Liver (tissue), 3 donors: ENCODE data around the gene PATL1.

Experiments
- CTCF ChIP-seq: fragments of 150-350 bp; IDR thresholded peaks from 2 replicates; pipeline ENCODE4 v1.5.1; 2017; ENCODE audit warnings: improper control_type of control experiment, low read depth, low read length; ENCODE audit not compliant: missing input control
- EGR1 ChIP-seq, 2 donors: IDR thresholded peaks; 2 replicates each; pipeline ENCODE4 v1.6.1; 2016 to 2018; ENCODE audit warnings: antibody characterized with exemption in 2 of 2, low read depth in 2 of 2
- FOXA1 ChIP-seq: IDR thresholded peaks from 2 replicates; pipeline ENCODE4 v1.6.1; 2016; ENCODE audit warnings: antibody characterized with exemption
- HNF4A ChIP-seq, 2 donors: conservative IDR thresholded peaks; 2 replicates each; pipeline ENCODE4 v1.6.1; 2016; ENCODE audit warnings: antibody characterized with exemption in 2 of 2, mild to moderate bottlenecking in 2 of 2
- JUND ChIP-seq, 2 donors: IDR thresholded peaks; 2 replicates each; pipeline ENCODE4 v1.6.1; 2016; ENCODE audit warnings: antibody characterized with exemption in 2 of 2
- NR2F2 ChIP-seq: IDR thresholded peaks from 2 replicates; pipeline ENCODE4 v1.6.1; 2016; ENCODE audit warnings: antibody characterized with exemption
- RAD21 ChIP-seq, 2 donors: IDR thresholded peaks; 2 replicates each; pipeline ENCODE4 v1.6.1; 2016; ENCODE audit warnings: antibody characterized with exemption in 2 of 2, mild to moderate bottlenecking in 2 of 2
- REST ChIP-seq: IDR thresholded peaks from 2 replicates; pipeline ENCODE4 v1.6.1; 2016; ENCODE audit warnings: antibody characterized with exemption, mild to moderate bottlenecking
- RXRA ChIP-seq, 2 donors: IDR thresholded peaks; 2 replicates each; pipeline ENCODE4 v1.6.1; 2017 to 2018; ENCODE audit warnings: antibody characterized with exemption in 2 of 2, mild to moderate bottlenecking in 1 of 2
- SP1 ChIP-seq: IDR thresholded peaks from 2 replicates; pipeline ENCODE4 v1.6.1; 2018; ENCODE audit warnings: antibody characterized with exemption, mild to moderate bottlenecking
- TAF1 ChIP-seq: conservative IDR thresholded peaks from 2 replicates; pipeline ENCODE4 v1.6.1; 2016; ENCODE audit warnings: antibody characterized with exemption, mild to moderate bottlenecking
- YY1 ChIP-seq: IDR thresholded peaks from 2 replicates; pipeline ENCODE4 v1.6.1; 2016; ENCODE audit warnings: antibody characterized with exemption, mild to moderate bottlenecking
- ZBTB33 ChIP-seq: IDR thresholded peaks from 2 replicates; pipeline ENCODE4 v1.6.1; 2016; ENCODE audit warnings: antibody characterized with exemption
- TF ChIP-seq, protein P1 (sequence below): IDR thresholded peaks from 2 replicates; pipeline ENCODE4 v1.6.1; 2016; ENCODE audit warnings: antibody characterized with exemption
- donor health status: healthy.
- donor health status: healthy.

DNA sequence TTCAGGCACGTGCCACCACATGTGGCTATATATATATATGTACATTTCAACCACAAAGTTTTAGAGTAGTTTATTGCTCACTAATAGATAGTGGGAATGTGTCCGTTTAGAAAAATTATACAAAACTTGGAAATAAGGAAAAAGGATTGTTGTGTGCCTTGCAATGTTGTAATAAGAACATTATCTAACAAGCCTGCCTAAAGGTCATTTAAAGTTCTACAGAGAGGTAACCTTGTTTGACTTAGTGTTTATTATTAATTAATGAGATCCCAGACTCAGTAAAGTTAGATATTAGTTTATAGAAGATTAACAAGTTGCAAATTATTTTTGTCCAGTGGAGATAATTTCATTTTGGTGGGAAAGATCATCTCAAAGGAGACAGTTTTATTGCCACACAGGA lies 5.5 kb upstream of the PATL1 start:
- TF ChIP-seq NR2F2 (no peak), RAD21 (IDR thresholded peaks at IDR 0.05) (no peak), TAF1 (no peak), REST (no peak), SP1 (peak; percentile 58), CTCF (no peak), YY1 (no peak), ZBTB33 (no peak), RXRA (IDR thresholded peaks at IDR 0.05) (peak; percentile 90 to 95), FOXA1 (no peak), HNF4A (conservative IDR thresholded peaks at IDR 0.05) (peak; percentile 51 to 54), JUND (IDR thresholded peaks at IDR 0.05) (peak in 1 of 2 donors; percentile 16), EGR1 (IDR thresholded peaks at IDR 0.05; ENCODE audit: low read depth in 2 of 2) (no peak)
- TF ChIP-seq, protein P1, sequence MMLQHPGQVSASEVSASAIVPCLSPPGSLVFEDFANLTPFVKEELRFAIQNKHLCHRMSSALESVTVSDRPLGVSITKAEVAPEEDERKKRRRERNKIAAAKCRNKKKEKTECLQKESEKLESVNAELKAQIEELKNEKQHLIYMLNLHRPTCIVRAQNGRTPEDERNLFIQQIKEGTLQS: no peak
